ENCODE data around the gene UGT3A1.
"Not testable (repeated sequence)": the region's sequence is repeated elsewhere in the genome, so short reads cannot be mapped to it uniquely, and the experiment has no call there.

The UGT3A1 gene

DNA sequence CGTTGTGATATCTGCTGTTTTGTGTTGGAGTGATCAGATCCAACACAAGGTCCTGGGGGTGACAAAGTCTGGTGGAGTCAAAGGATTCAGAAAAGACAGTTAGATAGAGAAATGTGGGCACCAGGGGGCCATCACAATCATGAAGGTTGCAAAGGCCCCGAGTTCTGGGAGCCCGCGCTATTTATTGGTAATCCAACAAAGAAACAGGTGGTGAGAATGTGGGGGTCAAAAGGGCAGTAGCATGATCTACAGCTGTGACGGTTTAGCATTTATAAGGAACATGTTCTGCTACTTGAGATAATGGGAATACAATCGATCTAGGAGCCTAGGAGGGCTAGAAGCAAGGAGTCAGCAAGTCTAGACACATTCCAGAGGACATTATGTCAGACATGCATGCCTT lies 31.1 kb upstream of the UGT3A1 start:
- H3K36me3 ChIP-seq (ENCODE audit: control insufficient read depth in 1 of 2, insufficient read depth in 2 of 2, low read length in 2 of 2); H3K4me3 ChIP-seq (ENCODE audit: low read depth in 1 of 2, low read length in 2 of 2); H3K27ac ChIP-seq (ENCODE audit: low read length); H3K9me3 ChIP-seq (ENCODE audit: control insufficient read depth in 1 of 2, low read length in 2 of 2); H3K4me1 ChIP-seq (ENCODE audit: control insufficient read depth in 1 of 2, insufficient read depth in 2 of 2, low read length in 2 of 2); H3K27me3 ChIP-seq (ENCODE audit: low read depth, low read length): not testable (repeated sequence)

DNA sequence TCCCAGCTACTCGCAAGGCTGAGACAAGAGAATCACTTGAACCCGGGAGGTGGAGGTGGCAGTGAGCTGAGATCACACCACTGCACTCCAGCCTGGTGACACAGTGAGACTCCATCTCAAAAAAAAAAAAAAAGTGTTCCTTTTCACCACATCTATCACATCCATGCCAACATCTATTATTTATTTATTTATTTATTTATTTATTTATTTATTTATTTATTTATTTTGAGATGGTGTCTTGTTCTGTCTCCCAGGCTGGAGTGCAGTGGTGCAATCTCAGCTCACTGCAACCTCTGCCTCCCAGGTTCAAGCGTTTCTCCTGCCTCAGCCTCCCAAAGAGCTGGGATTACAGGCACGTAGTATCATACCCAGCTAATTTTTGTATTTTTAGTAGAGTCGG lies 28.4 kb upstream of the UGT3A1 start:
- not testable (repeated sequence) for H3K36me3 ChIP-seq (ENCODE audit: control insufficient read depth in 1 of 2, insufficient read depth in 2 of 2, low read length in 2 of 2); H3K27ac ChIP-seq (ENCODE audit: low read length); H3K4me1 ChIP-seq (ENCODE audit: control insufficient read depth in 1 of 2, insufficient read depth in 2 of 2, low read length in 2 of 2); H3K27me3 ChIP-seq (ENCODE audit: low read depth, low read length); H3K4me3 ChIP-seq (ENCODE audit: low read depth in 1 of 2, low read length in 2 of 2)
- peaks cover 7 to 14% of the 10 kb centered on the region in 2 donors for H3K9me3 ChIP-seq (ENCODE audit: control insufficient read depth in 1 of 2, low read length in 2 of 2)

DNA sequence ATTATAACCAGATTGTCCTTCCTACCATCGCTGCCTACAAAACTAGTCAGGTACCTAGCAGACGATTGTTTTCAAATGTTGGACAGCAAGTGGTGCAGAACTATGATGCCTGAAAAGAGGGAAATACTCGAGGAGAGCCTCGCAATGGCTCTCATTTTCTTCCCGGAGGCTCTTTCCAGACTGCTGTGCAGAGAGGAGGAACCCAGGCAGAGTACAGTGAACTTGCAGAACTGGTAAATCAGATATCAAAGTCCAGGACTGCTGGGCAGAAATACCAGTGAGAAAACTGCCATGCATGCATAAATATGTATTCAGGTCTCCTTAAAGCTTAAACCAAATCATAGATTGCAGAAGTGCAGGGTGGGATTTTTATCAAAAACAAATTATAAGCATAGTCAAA lies 26.4 kb upstream of the UGT3A1 start:
- Histone ChIP-seq H3K27ac (ENCODE audit: low read length) (peak overlapping the region; percentile 13), H3K4me3 (ENCODE audit: low read depth in 1 of 2, low read length in 2 of 2) (no peak overlapping the region)

DNA sequence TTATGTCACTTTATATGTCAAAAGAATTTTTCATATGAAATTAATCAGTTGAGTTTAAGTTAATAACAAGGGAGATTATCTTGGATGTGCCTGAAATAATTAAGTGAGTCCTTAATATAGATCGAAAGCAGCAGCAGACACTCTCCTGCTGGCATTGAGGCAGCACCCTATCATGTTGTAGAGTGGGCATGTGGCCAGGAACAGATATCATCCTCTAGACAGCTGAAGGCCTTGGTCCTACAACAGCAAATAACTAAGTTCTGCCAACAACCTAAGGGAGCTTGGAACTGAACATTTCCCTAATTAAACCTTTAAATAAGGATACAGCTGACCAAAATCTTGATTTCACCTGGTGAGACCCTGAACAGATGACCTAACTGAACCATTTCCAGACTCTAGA lies 25.8 kb upstream of the UGT3A1 start:
- no peaks in the 10 kb centered on the region for H3K4me1 ChIP-seq (ENCODE audit: control insufficient read depth in 1 of 2, insufficient read depth in 2 of 2, low read length in 2 of 2)
- H3K9me3 ChIP-seq (ENCODE audit: control insufficient read depth in 1 of 2, low read length in 2 of 2) = peaks cover 7 to 24% of the 10 kb centered on the region in 2 donors
- H3K4me3 ChIP-seq (ENCODE audit: low read depth in 1 of 2, low read length in 2 of 2) = no peak overlapping the region
- H3K36me3 ChIP-seq (ENCODE audit: control insufficient read depth in 1 of 2, insufficient read depth in 2 of 2, low read length in 2 of 2) = no peaks in the 10 kb centered on the region
- H3K27me3 ChIP-seq (ENCODE audit: low read depth, low read length) = no peaks in the 10 kb centered on the region
- H3K27ac ChIP-seq (ENCODE audit: low read length) = peak overlapping the region; percentile 13

More for the DNA sequence above, 26.4 kb upstream of the UGT3A1 start:
- no peaks in the 10 kb centered on the region for H3K36me3 ChIP-seq (ENCODE audit: control insufficient read depth in 1 of 2, insufficient read depth in 2 of 2, low read length in 2 of 2)
- H3K4me1 ChIP-seq (ENCODE audit: control insufficient read depth in 1 of 2, insufficient read depth in 2 of 2, low read length in 2 of 2) = no peaks in the 10 kb centered on the region
- H3K9me3 ChIP-seq (ENCODE audit: control insufficient read depth in 1 of 2, low read length in 2 of 2) = peaks cover 7 to 24% of the 10 kb centered on the region in 2 donors
- H3K27me3 ChIP-seq (ENCODE audit: low read depth, low read length) = no peaks in the 10 kb centered on the region

DNA sequence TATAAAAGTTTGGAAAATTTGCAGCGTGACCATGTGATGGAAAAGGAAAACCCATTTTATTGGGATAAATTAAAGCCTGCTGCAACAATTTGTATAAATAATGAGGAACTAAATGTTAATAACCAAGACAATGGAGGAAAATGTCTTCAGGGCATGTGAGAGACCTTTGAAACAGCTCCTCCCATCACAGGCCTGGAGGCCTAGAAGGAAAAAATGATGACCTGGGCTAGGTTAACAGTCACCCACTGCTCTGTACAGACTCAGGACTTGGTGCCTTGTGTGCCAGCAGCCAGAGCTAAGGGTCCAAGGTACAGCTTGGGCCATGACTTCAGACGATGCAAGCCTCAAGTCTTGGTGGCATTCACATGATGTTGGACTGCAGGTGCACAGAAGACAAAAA lies 22.0 kb upstream of the UGT3A1 start:
- no peaks in the 10 kb centered on the region for H3K27me3 ChIP-seq (ENCODE audit: low read depth, low read length)
- peaks cover 7 to 24% of the 10 kb centered on the region in 2 donors for H3K9me3 ChIP-seq (ENCODE audit: control insufficient read depth in 1 of 2, low read length in 2 of 2)
- H3K27ac ChIP-seq (ENCODE audit: low read length) = no peak overlapping the region
- H3K4me1 ChIP-seq (ENCODE audit: control insufficient read depth in 1 of 2, insufficient read depth in 2 of 2, low read length in 2 of 2) = no peaks in the 10 kb centered on the region
- H3K36me3 ChIP-seq (ENCODE audit: control insufficient read depth in 1 of 2, insufficient read depth in 2 of 2, low read length in 2 of 2) = no peaks in the 10 kb centered on the region
- no peak overlapping the region for H3K4me3 ChIP-seq (ENCODE audit: low read depth in 1 of 2, low read length in 2 of 2)

DNA sequence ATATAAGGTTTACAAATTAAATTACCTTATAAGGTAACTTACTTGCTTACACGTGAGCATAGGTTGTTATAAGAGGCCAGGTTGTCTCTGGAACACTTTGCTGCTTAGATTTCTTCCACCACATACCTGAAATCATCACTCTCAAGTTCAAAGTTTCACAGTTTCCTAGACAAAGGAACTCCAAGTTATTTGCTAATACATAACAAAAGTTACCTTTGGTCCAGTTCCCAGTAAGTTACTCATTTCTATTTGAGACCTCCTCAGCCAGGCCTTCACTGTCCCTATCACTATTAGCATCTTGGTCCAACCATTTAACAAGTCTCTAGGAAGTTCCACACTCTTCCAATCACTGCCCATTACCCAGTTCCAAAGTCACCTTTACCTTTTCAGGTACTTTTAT lies 18.5 kb upstream of the UGT3A1 start:
- Histone ChIP-seq H3K4me1 (ENCODE audit: control insufficient read depth in 1 of 2, insufficient read depth in 2 of 2, low read length in 2 of 2) (no peaks in the 10 kb centered on the region), H3K9me3 (ENCODE audit: control insufficient read depth in 1 of 2, low read length in 2 of 2) (peaks cover 0 to 14% of the 10 kb centered on the region in 2 donors), H3K27ac (ENCODE audit: low read length) (no peak overlapping the region), H3K27me3 (ENCODE audit: low read depth, low read length) (no peaks in the 10 kb centered on the region), H3K4me3 (ENCODE audit: low read depth in 1 of 2, low read length in 2 of 2) (no peak overlapping the region), H3K36me3 (ENCODE audit: control insufficient read depth in 1 of 2, insufficient read depth in 2 of 2, low read length in 2 of 2) (no peaks in the 10 kb centered on the region)

DNA sequence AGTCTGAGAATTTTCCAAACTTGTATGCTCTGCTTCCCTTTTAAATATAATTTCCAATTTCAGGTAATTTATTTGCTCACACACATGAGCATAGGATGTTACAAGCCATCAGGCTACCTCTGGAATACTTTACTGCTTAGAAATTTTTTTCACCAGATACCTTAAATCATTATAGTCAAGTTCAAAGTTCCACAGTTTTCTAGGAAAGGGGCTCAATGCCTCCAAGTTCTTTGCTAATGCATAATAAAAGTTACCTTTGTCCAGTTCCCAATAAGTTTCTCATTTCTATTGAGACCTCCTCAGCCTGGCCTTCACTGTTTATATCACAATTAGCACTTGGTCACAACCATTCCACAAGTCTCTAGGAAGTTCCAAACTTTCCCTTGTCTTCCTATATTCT lies 16.2 kb upstream of the UGT3A1 start:
- H3K9me3 ChIP-seq (ENCODE audit: control insufficient read depth in 1 of 2, low read length in 2 of 2) = no peaks in the 10 kb centered on the region
- no peaks in the 10 kb centered on the region for H3K36me3 ChIP-seq (ENCODE audit: control insufficient read depth in 1 of 2, insufficient read depth in 2 of 2, low read length in 2 of 2)
- no peak overlapping the region for H3K27ac ChIP-seq (ENCODE audit: low read length)
- no peak overlapping the region for H3K4me3 ChIP-seq (ENCODE audit: low read depth in 1 of 2, low read length in 2 of 2)
- H3K4me1 ChIP-seq (ENCODE audit: control insufficient read depth in 1 of 2, insufficient read depth in 2 of 2, low read length in 2 of 2) = no peaks in the 10 kb centered on the region
- no peaks in the 10 kb centered on the region for H3K27me3 ChIP-seq (ENCODE audit: low read depth, low read length)

DNA sequence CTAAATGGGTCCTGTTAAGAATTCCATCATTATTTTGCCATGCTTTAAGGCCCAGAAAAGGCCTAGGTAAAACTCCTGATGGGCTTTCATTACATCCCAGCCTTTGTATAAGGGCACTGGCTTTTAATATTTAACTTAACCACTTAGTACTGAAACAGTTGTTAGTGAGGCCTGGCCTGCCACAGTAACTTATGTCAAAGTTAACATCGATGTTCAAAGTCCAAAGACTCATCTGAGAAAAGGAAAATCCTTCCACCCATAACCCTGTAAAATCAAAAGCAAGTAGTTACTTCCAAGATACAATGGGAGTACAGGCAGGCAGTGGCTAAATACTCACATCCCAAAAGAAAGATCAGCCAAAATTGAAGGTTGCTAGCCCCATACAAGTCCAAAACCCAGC lies 15.0 kb upstream of the UGT3A1 start:
- Histone ChIP-seq H3K4me3 (ENCODE audit: low read depth in 1 of 2, low read length in 2 of 2) (no peak overlapping the region), H3K27me3 (ENCODE audit: low read depth, low read length) (no peaks in the 10 kb centered on the region), H3K9me3 (ENCODE audit: control insufficient read depth in 1 of 2, low read length in 2 of 2) (no peaks in the 10 kb centered on the region), H3K4me1 (ENCODE audit: control insufficient read depth in 1 of 2, insufficient read depth in 2 of 2, low read length in 2 of 2) (no peaks in the 10 kb centered on the region), H3K36me3 (ENCODE audit: control insufficient read depth in 1 of 2, insufficient read depth in 2 of 2, low read length in 2 of 2) (no peaks in the 10 kb centered on the region), H3K27ac (ENCODE audit: low read length) (no peak overlapping the region)

DNA sequence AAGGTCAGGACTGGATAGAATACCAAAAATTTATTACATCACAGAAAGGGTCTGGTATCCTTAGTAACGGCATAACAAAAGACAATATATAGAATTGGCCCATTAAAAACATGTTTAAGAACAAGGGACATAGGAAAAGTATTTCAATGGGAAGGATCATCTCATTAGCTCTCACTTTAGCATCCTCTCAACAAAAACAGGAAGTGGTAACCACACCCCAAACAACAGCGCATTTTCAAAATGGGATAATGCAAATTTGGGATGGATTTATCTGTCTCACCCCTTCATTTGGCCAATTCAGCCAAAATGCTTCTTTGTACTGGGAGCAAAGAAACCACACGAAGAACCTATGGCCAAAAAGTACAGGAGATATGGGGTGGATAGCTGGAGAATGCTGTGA lies 9.8 kb upstream of the UGT3A1 start:
- Histone ChIP-seq H3K27me3 (ENCODE audit: low read depth, low read length) (no peaks in the 10 kb centered on the region), H3K4me3 (ENCODE audit: low read depth in 1 of 2, low read length in 2 of 2) (no peak overlapping the region), H3K36me3 (ENCODE audit: control insufficient read depth in 1 of 2, insufficient read depth in 2 of 2, low read length in 2 of 2) (no peaks in the 10 kb centered on the region), H3K4me1 (ENCODE audit: control insufficient read depth in 1 of 2, insufficient read depth in 2 of 2, low read length in 2 of 2) (no peaks in the 10 kb centered on the region), H3K27ac (ENCODE audit: low read length) (no peak overlapping the region), H3K9me3 (ENCODE audit: control insufficient read depth in 1 of 2, low read length in 2 of 2) (no peaks in the 10 kb centered on the region)

DNA sequence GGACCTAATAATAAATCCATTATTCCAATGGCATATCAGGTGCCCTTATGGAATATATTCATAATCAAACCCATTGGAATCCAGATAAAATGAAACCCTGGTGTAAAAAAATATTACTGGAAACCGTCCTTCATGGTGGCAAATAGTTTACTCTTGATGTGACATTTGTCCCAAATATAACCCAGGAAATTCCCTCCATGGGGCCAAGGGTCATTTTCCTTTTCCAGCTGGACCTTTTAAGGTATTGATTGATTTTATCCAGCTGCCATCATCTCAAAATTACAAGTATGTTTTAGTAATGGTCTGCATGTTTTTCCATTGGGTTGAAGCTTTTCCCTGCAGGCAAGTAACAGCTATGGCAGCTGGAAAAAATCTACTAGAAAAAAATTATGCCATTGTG lies 8.4 kb upstream of the UGT3A1 start:
- Histone ChIP-seq H3K9me3 (ENCODE audit: control insufficient read depth in 1 of 2, low read length in 2 of 2) (no peaks in the 10 kb centered on the region), H3K27me3 (ENCODE audit: low read depth, low read length) (no peaks in the 10 kb centered on the region), H3K4me1 (ENCODE audit: control insufficient read depth in 1 of 2, insufficient read depth in 2 of 2, low read length in 2 of 2) (no peaks in the 10 kb centered on the region), H3K4me3 (ENCODE audit: low read depth in 1 of 2, low read length in 2 of 2) (no peak overlapping the region), H3K36me3 (ENCODE audit: control insufficient read depth in 1 of 2, insufficient read depth in 2 of 2, low read length in 2 of 2) (no peaks in the 10 kb centered on the region), H3K27ac (ENCODE audit: low read length) (no peak overlapping the region)

DNA sequence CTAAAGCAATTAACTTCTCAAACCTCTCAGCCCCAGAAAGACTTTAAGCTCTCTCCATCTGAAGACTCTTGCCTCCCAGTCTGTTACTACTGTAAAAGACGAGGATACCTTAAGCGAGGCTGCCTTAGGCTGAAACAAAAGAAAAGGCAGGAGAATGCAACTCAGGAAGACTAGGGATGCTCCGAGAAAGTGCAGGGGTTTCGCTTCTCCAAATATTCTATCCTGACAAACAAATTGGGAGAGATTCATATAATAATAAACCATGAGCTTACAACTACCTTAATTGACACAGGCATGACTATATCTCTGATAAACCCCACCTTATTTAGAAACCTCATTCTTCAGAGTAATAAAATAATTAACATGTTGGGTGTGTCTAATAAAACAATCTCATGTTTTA lies 4.9 kb upstream of the UGT3A1 start:
- H3K36me3 ChIP-seq (ENCODE audit: control insufficient read depth in 1 of 2, insufficient read depth in 2 of 2, low read length in 2 of 2) = no peaks in the 10 kb centered on the region
- H3K9me3 ChIP-seq (ENCODE audit: control insufficient read depth in 1 of 2, low read length in 2 of 2) = no peaks in the 10 kb centered on the region
- no peak overlapping the region for H3K27ac ChIP-seq (ENCODE audit: low read length)
- H3K27me3 ChIP-seq (ENCODE audit: low read depth, low read length) = no peaks in the 10 kb centered on the region
- H3K4me3 ChIP-seq (ENCODE audit: low read depth in 1 of 2, low read length in 2 of 2) = no peak overlapping the region
- no peaks in the 10 kb centered on the region for H3K4me1 ChIP-seq (ENCODE audit: control insufficient read depth in 1 of 2, insufficient read depth in 2 of 2, low read length in 2 of 2)

DNA sequence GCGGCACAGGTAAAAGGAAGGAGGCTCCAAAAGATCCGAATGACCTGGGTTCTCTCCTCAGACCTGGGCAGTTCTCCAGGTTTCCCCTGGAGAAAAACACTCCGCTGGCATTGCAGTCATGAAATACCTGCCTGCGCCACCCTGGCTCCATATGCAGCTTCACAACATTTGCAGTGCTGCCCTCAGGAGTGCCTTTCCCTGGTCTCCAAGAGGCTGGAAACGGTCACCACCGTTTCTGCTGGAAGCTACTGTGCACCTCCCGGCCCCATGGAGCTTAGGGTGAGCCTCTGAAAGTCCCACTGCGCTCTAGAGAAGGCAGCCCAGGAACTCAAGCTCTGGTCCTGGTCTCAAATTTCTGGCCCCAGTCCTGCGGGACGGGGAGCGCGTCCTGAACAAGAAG lies 670 bp downstream of the UGT3A1 start:
- Histone ChIP-seq H3K27ac (ENCODE audit: low read length) (no peak overlapping the region), H3K36me3 (ENCODE audit: control insufficient read depth in 1 of 2, insufficient read depth in 2 of 2, low read length in 2 of 2) (no peaks in the 10 kb centered on the region)

More for the DNA sequence above, 670 bp downstream of the UGT3A1 start:
- Histone ChIP-seq H3K9me3 (ENCODE audit: control insufficient read depth in 1 of 2, low read length in 2 of 2) (no peaks in the 10 kb centered on the region), H3K4me1 (ENCODE audit: control insufficient read depth in 1 of 2, insufficient read depth in 2 of 2, low read length in 2 of 2) (no peaks in the 10 kb centered on the region), H3K4me3 (ENCODE audit: low read depth in 1 of 2, low read length in 2 of 2) (no peak overlapping the region), H3K27me3 (ENCODE audit: low read depth, low read length) (no peaks in the 10 kb centered on the region)
